H1 (cell line): Measurements from ENCODE around the gene SH3BP5. TPM values are rescaled to one million over a fixed set of nuclear protein-coding genes. Genes with fewer than 3 reads are reported as not detected.

Experiments
- CTCF ChIA-PET: fragments of 300-600 bp; sonication (Branson Sonifier 250); formaldehyde crosslinking; loops from one replicate; lab custom pipeline; 2021; ENCODE audit not compliant: partially characterized antibody; lab: Charles Lee
- POLR2A ChIA-PET: fragments of 300-600 bp; sonication (Branson Sonifier 250); formaldehyde crosslinking; loops from one replicate; lab custom pipeline; 2021; ENCODE audit warnings: inconsistent platforms; ENCODE audit not compliant: partially characterized antibody; lab: Charles Lee
- DNase-seq, 2 experiments: peaks; one replicate each; pipeline versions ENCODE4 v3.0.0 to v3.0.0-alpha.2; 2010 to 2022; ENCODE audit warnings: low spot score in 2 of 2, low read depth in 1 of 2, mixed read lengths in 1 of 2
- FAIRE-seq: peaks from 2 replicates; lab custom pipeline; 2011; peaks lifted over from hg19 to GRCh38; lab: Jason Lieb, UNC
- H2AFZ ChIP-seq: 2 replicates; pipeline ENCODE4 v1.8.1; 2012; ENCODE audit warnings: low read length, inconsistent platforms
- H2AK5ac ChIP-seq: 2 replicates; pipeline ENCODE4 v1.6.1; 2013; ENCODE audit warnings: low read depth, low read length
- H2BK120ac ChIP-seq: replicated peaks from 2 replicates; pipeline ENCODE3; 2013; ENCODE audit warnings: low read depth, low read length, inconsistent platforms
- H2BK12ac ChIP-seq: 2 replicates; pipeline ENCODE4 v1.6.1; 2013; ENCODE audit warnings: low read depth, low read length
- H2BK15ac ChIP-seq: 2 replicates; pipeline ENCODE4 v1.6.1; 2013; ENCODE audit warnings: low read length
- H2BK20ac ChIP-seq: 2 replicates; pipeline ENCODE4 v1.6.1; 2013; ENCODE audit warnings: low read length
- H2BK5ac ChIP-seq: 2 replicates; pipeline ENCODE4 v1.6.1; 2013; ENCODE audit warnings: low read depth, low read length
- H3K14ac ChIP-seq: 2 replicates; pipeline ENCODE4 v1.6.1; 2013; ENCODE audit warnings: inconsistent platforms; ENCODE audit not compliant: insufficient read length
- H3K18ac ChIP-seq: 2 replicates; pipeline ENCODE4 v1.6.1; 2013; ENCODE audit warnings: low read length; ENCODE audit errors: extremely low read depth
- H3K23ac ChIP-seq: 2 replicates; pipeline ENCODE4 v1.6.1; 2013; ENCODE audit warnings: inconsistent platforms; ENCODE audit not compliant: insufficient read length
- H3K23me2 ChIP-seq: 2 replicates; pipeline ENCODE4 v1.6.1; 2013; ENCODE audit warnings: low read depth, low read length
- H3K27ac ChIP-seq: 2 replicates; pipeline ENCODE4 v1.6.1; 2011; ENCODE audit warnings: low read depth, low read length, inconsistent platforms
- H3K27me3 ChIP-seq, 4 experiments: replicated peaks in 1 of 4; 1 replicate in 1 of 4; 2 replicates in 3 of 4; pipeline versions ENCODE4 v1.6.1 to v1.8.1; 2011 to 2013; ENCODE audit warnings: low read length in 3 of 4, mild to moderate bottlenecking in 3 of 4, inconsistent platforms in 2 of 4, mixed read lengths in 2 of 4, moderate library complexity in 1 of 4; ENCODE audit not compliant: control insufficient read depth in 3 of 4, insufficient read depth in 3 of 4; ENCODE audit errors: extremely low read depth in 1 of 4
- H3K36me3 ChIP-seq, 4 experiments: 2 replicates each; pipeline versions ENCODE4 v1.6.1 to v1.8.1; 2011 to 2013; ENCODE audit warnings: mild to moderate bottlenecking in 4 of 4, low read length in 3 of 4, moderate library complexity in 2 of 4, control low read depth in 1 of 4, inconsistent platforms in 1 of 4; ENCODE audit not compliant: insufficient read depth in 4 of 4, control insufficient read depth in 2 of 4
- H3K4ac ChIP-seq: replicated peaks from 2 replicates; pipeline ENCODE3; 2013; ENCODE audit warnings: low read length, low read depth, mixed read lengths, inconsistent platforms; ENCODE audit not compliant: insufficient read length
- H3K4me1 ChIP-seq, 4 experiments: replicated peaks in 1 of 4; 1 replicate in 1 of 4; 2 replicates in 3 of 4; pipeline versions ENCODE4 v1.6.1 to v1.8.1; 2011 to 2013; ENCODE audit warnings: low read length in 3 of 4, inconsistent platforms in 2 of 4, mixed read lengths in 1 of 4; ENCODE audit not compliant: insufficient read depth in 4 of 4, control insufficient read depth in 3 of 4
- H3K4me2 ChIP-seq, 2 experiments: 2 replicates each; pipeline versions ENCODE4 v1.6.1 to v1.8.1; 2011 to 2013; ENCODE audit warnings: low read depth in 2 of 2, low read length in 2 of 2, control low read depth in 1 of 2, inconsistent platforms in 1 of 2, mild to moderate bottlenecking in 1 of 2; ENCODE audit not compliant: insufficient read depth in 1 of 2
- H3K4me3 ChIP-seq, 4 experiments: fragments of 200-600, 300-600 bp in 1 of 4; sonication (generic), shearing (Covaris generic), sonication (Bioruptor Twin) in 1 of 4; 2 replicates each; pipeline versions ENCODE4 v1.5.1 to v1.8.1; 2011 to 2016; ENCODE audit warnings: low read length in 4 of 4, low read depth in 3 of 4, control low read depth in 2 of 4, inconsistent platforms in 2 of 4, mild to moderate bottlenecking in 2 of 4, mixed read lengths in 1 of 4, moderate library complexity in 1 of 4; ENCODE audit not compliant: insufficient read depth in 2 of 4; ENCODE audit errors: extremely low read depth in 1 of 4
- H3K56ac ChIP-seq: replicated peaks from 2 replicates; pipeline ENCODE3; 2013; ENCODE audit warnings: low read depth, mild to moderate bottlenecking, mixed read lengths, low read length, inconsistent platforms; ENCODE audit not compliant: insufficient read length
- H3K79me1 ChIP-seq: 2 replicates; pipeline ENCODE4 v1.6.1; 2013; ENCODE audit warnings: low read depth, low read length, control low read depth
- H3K79me2 ChIP-seq, 2 experiments: 2 replicates each; pipeline versions ENCODE4 v1.6.1 to v1.8.1; 2012 to 2013; ENCODE audit warnings: low read length in 2 of 2, mild to moderate bottlenecking in 2 of 2, inconsistent platforms in 1 of 2; ENCODE audit not compliant: insufficient read depth in 2 of 2, control insufficient read depth in 1 of 2
- H3K9ac ChIP-seq, 4 experiments: replicated peaks in 1 of 4; 1 replicate in 1 of 4; 2 replicates in 3 of 4; pipeline versions ENCODE4 v1.6.1 to v1.8.1; 2011 to 2013; ENCODE audit warnings: low read depth in 3 of 4, low read length in 3 of 4, control low read depth in 2 of 4, mild to moderate bottlenecking in 2 of 4, moderate library complexity in 2 of 4, inconsistent platforms in 1 of 4; ENCODE audit errors: extremely low read depth in 1 of 4
- H3K9me3 ChIP-seq, 2 experiments: 2 replicates each; pipeline versions ENCODE4 v1.6.1 to v1.8.1; 2012 to 2013; ENCODE audit warnings: mild to moderate bottlenecking in 2 of 2, moderate library complexity in 2 of 2, control low read depth in 1 of 2, inconsistent platforms in 1 of 2, low read depth in 1 of 2, low read length in 1 of 2, mixed read lengths in 1 of 2; ENCODE audit not compliant: insufficient read depth in 2 of 2
- H4K20me1 ChIP-seq, 2 experiments: replicated peaks in 1 of 2; 2 replicates each; pipeline versions ENCODE3 to v1.8.1; 2011 to 2013; ENCODE audit warnings: inconsistent platforms in 2 of 2, low read length in 2 of 2, mild to moderate bottlenecking in 1 of 2; ENCODE audit not compliant: insufficient read depth in 2 of 2, control insufficient read depth in 1 of 2
- H4K5ac ChIP-seq: 2 replicates; pipeline ENCODE4 v1.6.1; 2013; ENCODE audit warnings: low read length, low read depth, mixed read lengths, inconsistent platforms; ENCODE audit not compliant: insufficient read length
- H4K8ac ChIP-seq: 2 replicates; pipeline ENCODE4 v1.8.0; 2013; ENCODE audit warnings: mild to moderate bottlenecking, moderate library complexity, low read length, inconsistent platforms; ENCODE audit not compliant: insufficient read depth; ENCODE audit errors: extremely low read depth
- H4K91ac ChIP-seq: replicated peaks from 2 replicates; pipeline ENCODE3; 2013; ENCODE audit warnings: low read length, mixed read lengths, inconsistent platforms; ENCODE audit not compliant: insufficient read length
- BRCA1 ChIP-seq: IDR thresholded peaks from 2 replicates; pipeline ENCODE4 v1.6.1; 2012; ENCODE audit warnings: low read depth, low read length, improper control_type of control experiment
- CBX5 ChIP-seq: fragments of 300-800, 300-1000 bp; sonication (generic); IDR thresholded peaks from 2 replicates; pipeline ENCODE4 v1.7.1; 2016; ENCODE audit warnings: antibody characterized with exemption, low read length, low read depth
- CEBPB ChIP-seq: IDR thresholded peaks from 2 replicates; pipeline ENCODE4 v1.6.1; 2012; ENCODE audit warnings: low read depth, low read length
- EZH2 ChIP-seq: fragments of 200-600 bp; sonication (generic); IDR thresholded peaks from 2 replicates; pipeline ENCODE4 v1.7.1; 2012; ENCODE audit warnings: low read depth, mild to moderate bottlenecking, moderate library complexity, low read length, inconsistent platforms; ENCODE audit not compliant: severe bottlenecking
- FOSL1 ChIP-seq: IDR thresholded peaks from 2 replicates; pipeline ENCODE4 v1.6.1; 2011; ENCODE audit warnings: mild to moderate bottlenecking, low read depth, low read length, moderate library complexity; ENCODE audit not compliant: insufficient read depth
- KDM1A ChIP-seq: fragments of 200-600, 300-600 bp; sonication (generic); IDR thresholded peaks from 2 replicates; pipeline ENCODE4 v1.7.1; 2016; ENCODE audit warnings: mild to moderate bottlenecking, low read length, borderline replicate concordance
- PHF8 ChIP-seq: fragments of 200-600 bp; sonication (generic); conservative IDR thresholded peaks from 2 replicates; pipeline ENCODE4 v1.7.1; 2012; ENCODE audit warnings: low read depth, mild to moderate bottlenecking, inconsistent platforms, low read length, moderate library complexity
- RBBP5 ChIP-seq: IDR thresholded peaks from 2 replicates; pipeline ENCODE4 v1.7.1; 2012; ENCODE audit warnings: low read depth, mild to moderate bottlenecking, inconsistent platforms, low read length, moderate library complexity, borderline replicate concordance
- SAP30 ChIP-seq: fragments of 300-600 bp; sonication (generic); IDR thresholded peaks from 2 replicates; pipeline ENCODE4 v1.7.1; 2012; ENCODE audit warnings: low read length, moderate library complexity, mild to moderate bottlenecking, inconsistent platforms; ENCODE audit not compliant: insufficient read depth, insufficient replicate concordance
- SIN3A ChIP-seq, 2 experiments: IDR thresholded peaks in 1 of 2; conservative IDR thresholded peaks in 1 of 2; 2 replicates each; pipeline ENCODE4 v1.6.1; 2011 to 2012; ENCODE audit warnings: low read length in 2 of 2, improper control_type of control experiment in 1 of 2, low read depth in 1 of 2, mild to moderate bottlenecking in 1 of 2
- SIRT6 ChIP-seq: IDR thresholded peaks from one replicate; pipeline ENCODE4 v1.7.1; 2012; ENCODE audit warnings: low read length, inconsistent platforms
- SP2 ChIP-seq: IDR thresholded peaks from 2 replicates; pipeline ENCODE4 v1.6.1; 2012; ENCODE audit warnings: mild to moderate bottlenecking, low read length, inconsistent platforms
- SRF ChIP-seq: IDR thresholded peaks from 2 replicates; pipeline ENCODE4 v1.6.1; 2011; ENCODE audit warnings: mild to moderate bottlenecking, low read depth, low read length, moderate library complexity
- TAF7 ChIP-seq: optimal IDR thresholded peaks from 2 replicates; pipeline ENCODE3; 2011; ENCODE audit warnings: low read depth, mild to moderate bottlenecking, inconsistent platforms, low read length, moderate library complexity, borderline replicate concordance
- WGBS, 2 experiments: shearing (Covaris generic) in 1 of 2; methylation state at CpG; one replicate each; pipeline versions ENCODE4 v1.1.6 to v1.1.7; 2013 to 2015; ENCODE audit warnings: low lambda C conversion rate in 2 of 2, mixed read lengths in 2 of 2, inconsistent platforms in 1 of 2, low coverage in 1 of 2, missing lambda C conversion rate in 1 of 2; ENCODE audit not compliant: insufficient replicate concordance in 2 of 2, insufficient coverage in 1 of 2, insufficient read length in 1 of 2; ENCODE audit errors: extremely low coverage in 1 of 2, missing lambda C conversion rate in 1 of 2; 5-methylcytosine and 5-hydroxymethylcytosine counted together
- polyA plus RNA-seq, 7 experiments: library from polyadenylated mRNA; depleted of rRNA in 3 of 7; stranded (reverse) in 5 of 7; unstranded in 2 of 7; fragments of >200 nt in 5 of 7; fragments of 200-250 nt in 2 of 7; gene quantifications; 1 replicate in 5 of 7; 2 replicates in 1 of 7; 4 replicates in 1 of 7; pipeline versions ENCODE4 v1.2.1 to v1.2.3, GENCODE V29; 2011 to 2013; ENCODE audit warnings: missing spikeins in 2 of 7, mixed read lengths in 2 of 7
- total RNA-seq: library from RNA; stranded (reverse); fragmentation: NEBNext Ultra II Directional; extraction: Animal tissue kit (Norgen Biotek cat#: 25700); gene quantifications from 2 replicates; pipeline ENCODE4 v1.2.1, GENCODE V29; 2021

Gene SH3BP5
- total and polyA plus RNA-seq, 2 of the 8 experiments (the other 6 are each of a cell fraction or from before 2014, with no cell fraction given): 7.1 to 9.7 TPM

DNA sequence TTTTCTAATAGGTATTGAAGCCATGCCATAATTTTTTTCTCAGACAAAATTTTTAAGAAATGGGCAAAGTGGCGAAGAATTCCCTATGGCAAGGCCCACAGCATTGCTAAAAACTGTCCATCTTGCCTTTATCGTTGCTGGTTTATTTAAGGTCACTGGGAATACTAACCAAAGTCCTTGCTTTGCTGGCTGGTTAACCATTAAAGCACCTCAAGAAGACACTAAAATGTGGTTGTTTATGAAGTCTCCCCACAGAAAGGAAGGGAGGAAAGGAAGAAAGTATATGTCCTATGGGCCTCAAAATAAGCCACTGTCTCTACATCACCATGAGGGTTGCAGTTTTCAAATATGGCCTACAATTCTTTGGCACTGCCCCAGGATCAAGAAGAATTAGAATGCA is 13.2 kb downstream of the SH3BP5 start:
- POLR2A ChIA-PET: interaction anchor here (1.6 kb wide), 1 partner anchor 14 kb away, joined by 4 read pairs; no protein-coding TSS in a partner anchor
- H3K18ac ChIP-seq: no peak overlapping the region
- no peak overlapping the region for H2BK5ac ChIP-seq
- no peak overlapping the region for H3K4ac ChIP-seq
- no peak overlapping the region for H2AFZ ChIP-seq
- CTCF ChIA-PET: interaction anchor here (0.6 to 3.6 kb wide), 6 partner anchors 12 to 52 kb away, joined by 3 to 21 read pairs (median 7); partner anchors contain the start of gene SH3BP5
- H3K4me2 ChIP-seq: no peak overlapping the region
- H3K23me2 ChIP-seq: no peaks in the 10 kb centered on the region
- H3K27me3 ChIP-seq: no peaks in the 10 kb centered on the region
- no peak overlapping the region for H3K27ac ChIP-seq
- H2AK5ac ChIP-seq: no peak overlapping the region
- H2BK20ac ChIP-seq: no peak overlapping the region
- H3K14ac ChIP-seq: no peak overlapping the region
- no peak overlapping the region for H3K56ac ChIP-seq
- H4K8ac ChIP-seq: no peak overlapping the region
- FAIRE-seq (no peak), DNase-seq (no peak)
- WGBS, 2 experiments: 100% methylated on average over 2 of the region's 2 CpGs; no CpG with 5 or more reads in 1 of the 2 experiments
- no peak overlapping the region for H2BK12ac ChIP-seq
- H3K4me1 ChIP-seq: peaks cover 0 to 5% (median 1%) of the 10 kb centered on the region in 4 experiments; a peak in 2 of 7 replicates
- H2BK15ac ChIP-seq: no peak overlapping the region
- H4K5ac ChIP-seq: no peak overlapping the region
- no peaks in the 10 kb centered on the region for H3K36me3 ChIP-seq
- H3K4me3 ChIP-seq: no peak overlapping the region
- no peak overlapping the region for H2BK120ac ChIP-seq
- H3K9ac ChIP-seq: no peak overlapping the region
- no peaks in the 10 kb centered on the region for H3K9me3 ChIP-seq
- no peak overlapping the region for H4K91ac ChIP-seq
- no peaks in the 10 kb centered on the region for H4K20me1 ChIP-seq
- no peak overlapping the region for H3K23ac ChIP-seq
- H3K79me1 ChIP-seq: no peaks in the 10 kb centered on the region; the same call in 1 of the 2 replicates
- H3K79me2 ChIP-seq: peaks cover 0 to 3% of the 10 kb centered on the region in 2 experiments; a peak in 1 of 4 replicates
- TF ChIP-seq SIN3A (conservative IDR thresholded peaks at IDR 0.05 in 1 of 2, IDR thresholded peaks at IDR 0.05 in 1 of 2; ENCODE audit: low read depth in 1 of 2, low read length in 2 of 2) (no peak), CEBPB (no peak), SIRT6 (no peak), FOSL1 (no peak), EZH2 (no peak), RBBP5 (no peak), PHF8 (no peak), SAP30 (no peak), TAF7 (no peak), SP2 (no peak), BRCA1 (no peak), KDM1A (no peak), CBX5 (no peak), SRF (no peak)
